ENCODE results near the gene ZNF256.

ZNF256 gene

GRCh38 chr19:57964761-57965160, 17.3 kb upstream of the ZNF256 start:
- H3K79me2 ChIP-seq (ENCODE audit: insufficient read depth, low read depth), result no peaks in the 10 kb centered on the region
- no peak overlapping the region for H3K9ac ChIP-seq
- H3K4me1 ChIP-seq (ENCODE audit: low read depth, poor library complexity, severe bottlenecking), result no peaks in the 10 kb centered on the region
- no peaks in the 10 kb centered on the region for H3K36me3 ChIP-seq (ENCODE audit: insufficient read depth)
- no peak overlapping the region for H3K27ac ChIP-seq
- no peaks in the 10 kb centered on the region for H4K20me1 ChIP-seq (ENCODE audit: insufficient read depth)
- no peak for TF ChIP-seq CTCF (conservative IDR thresholded peaks at IDR 0.05; ENCODE audit: low read depth, low read length)
- no peak overlapping the region for H2AFZ ChIP-seq (ENCODE audit: low read depth)
- H3K4me3 ChIP-seq (IDR thresholded peaks at IDR 0.05; ENCODE audit: insufficient read depth, low read depth, low read length), result no peak overlapping the region
- no peaks in the 10 kb centered on the region; the same call in 1 of the 2 replicates for H3K27me3 ChIP-seq (ENCODE audit: insufficient read depth, low read depth)
- H3K4me2 ChIP-seq, result no peak overlapping the region

- no peak for TF ChIP-seq CTCF (conservative IDR thresholded peaks at IDR 0.05; ENCODE audit: low read depth, low read length)
- Histone ChIP-seq H3K4me3 (IDR thresholded peaks at IDR 0.05; ENCODE audit: insufficient read depth, low read depth, low read length) (no peak overlapping the region), H4K20me1 (ENCODE audit: insufficient read depth) (no peaks in the 10 kb centered on the region), H3K4me1 (ENCODE audit: low read depth, poor library complexity, severe bottlenecking) (no peaks in the 10 kb centered on the region), H2AFZ (ENCODE audit: low read depth) (no peak overlapping the region), H3K36me3 (ENCODE audit: insufficient read depth) (no peaks in the 10 kb centered on the region), H3K9ac (no peak overlapping the region), H3K27ac (no peak overlapping the region), H3K79me2 (ENCODE audit: insufficient read depth, low read depth) (no peaks in the 10 kb centered on the region), H3K27me3 (ENCODE audit: insufficient read depth, low read depth) (no peaks in the 10 kb centered on the region; the same call in 1 of the 2 replicates), H3K4me2 (no peak overlapping the region)
Observed at GRCh38 chr19:57961785-57962184, 14.3 kb upstream of the ZNF256 start.

- Histone ChIP-seq H3K36me3 (ENCODE audit: insufficient read depth) (no peaks in the 10 kb centered on the region), H4K20me1 (ENCODE audit: insufficient read depth) (no peaks in the 10 kb centered on the region), H3K4me3 (IDR thresholded peaks at IDR 0.05; ENCODE audit: insufficient read depth, low read depth, low read length) (no peak overlapping the region), H3K79me2 (ENCODE audit: insufficient read depth, low read depth) (no peaks in the 10 kb centered on the region), H3K4me2 (no peak overlapping the region), H3K4me1 (ENCODE audit: low read depth, poor library complexity, severe bottlenecking) (no peaks in the 10 kb centered on the region), H3K27ac (no peak overlapping the region), H2AFZ (ENCODE audit: low read depth) (no peak overlapping the region), H3K9ac (no peak overlapping the region), H3K27me3 (ENCODE audit: insufficient read depth, low read depth) (no peaks in the 10 kb centered on the region)
- no peak for TF ChIP-seq CTCF (conservative IDR thresholded peaks at IDR 0.05; ENCODE audit: low read depth, low read length)
Observed at GRCh38 chr19:57954996-57955395, 7.5 kb upstream of the ZNF256 start.

GRCh38 chr19:57949702-57950101, 2.2 kb upstream of the ZNF256 start:
- no peak overlapping the region for H3K4me3 ChIP-seq (IDR thresholded peaks at IDR 0.05; ENCODE audit: insufficient read depth, low read depth, low read length)
- H3K4me2 ChIP-seq, result no peak overlapping the region
- H3K27me3 ChIP-seq (ENCODE audit: insufficient read depth, low read depth), result no peaks in the 10 kb centered on the region
- H3K36me3 ChIP-seq (ENCODE audit: insufficient read depth), result no peaks in the 10 kb centered on the region
- H2AFZ ChIP-seq (ENCODE audit: low read depth), result no peak overlapping the region; the same call in 1 of the 2 replicates
- H3K79me2 ChIP-seq (ENCODE audit: insufficient read depth, low read depth), result no peaks in the 10 kb centered on the region
- no peak overlapping the region for H3K9ac ChIP-seq
- TF ChIP-seq CTCF (conservative IDR thresholded peaks at IDR 0.05; ENCODE audit: low read depth, low read length), result no peak
- H3K27ac ChIP-seq, result no peak overlapping the region
- H4K20me1 ChIP-seq (ENCODE audit: insufficient read depth), result no peaks in the 10 kb centered on the region
- no peaks in the 10 kb centered on the region for H3K4me1 ChIP-seq (ENCODE audit: low read depth, poor library complexity, severe bottlenecking)

Data from KMS-11 (cell line).